DMS153 treated with DMSO at 0.1 percent for 48 hours (cell line): ENCODE measurements around the gene LZTS2.

Experiments
- DNase-seq: peaks from one replicate; lab custom pipeline; 2025; ENCODE audit not compliant: unreplicated experiment; lab: John Stamatoyannopoulos, UW

Gene LZTS2

DNA sequence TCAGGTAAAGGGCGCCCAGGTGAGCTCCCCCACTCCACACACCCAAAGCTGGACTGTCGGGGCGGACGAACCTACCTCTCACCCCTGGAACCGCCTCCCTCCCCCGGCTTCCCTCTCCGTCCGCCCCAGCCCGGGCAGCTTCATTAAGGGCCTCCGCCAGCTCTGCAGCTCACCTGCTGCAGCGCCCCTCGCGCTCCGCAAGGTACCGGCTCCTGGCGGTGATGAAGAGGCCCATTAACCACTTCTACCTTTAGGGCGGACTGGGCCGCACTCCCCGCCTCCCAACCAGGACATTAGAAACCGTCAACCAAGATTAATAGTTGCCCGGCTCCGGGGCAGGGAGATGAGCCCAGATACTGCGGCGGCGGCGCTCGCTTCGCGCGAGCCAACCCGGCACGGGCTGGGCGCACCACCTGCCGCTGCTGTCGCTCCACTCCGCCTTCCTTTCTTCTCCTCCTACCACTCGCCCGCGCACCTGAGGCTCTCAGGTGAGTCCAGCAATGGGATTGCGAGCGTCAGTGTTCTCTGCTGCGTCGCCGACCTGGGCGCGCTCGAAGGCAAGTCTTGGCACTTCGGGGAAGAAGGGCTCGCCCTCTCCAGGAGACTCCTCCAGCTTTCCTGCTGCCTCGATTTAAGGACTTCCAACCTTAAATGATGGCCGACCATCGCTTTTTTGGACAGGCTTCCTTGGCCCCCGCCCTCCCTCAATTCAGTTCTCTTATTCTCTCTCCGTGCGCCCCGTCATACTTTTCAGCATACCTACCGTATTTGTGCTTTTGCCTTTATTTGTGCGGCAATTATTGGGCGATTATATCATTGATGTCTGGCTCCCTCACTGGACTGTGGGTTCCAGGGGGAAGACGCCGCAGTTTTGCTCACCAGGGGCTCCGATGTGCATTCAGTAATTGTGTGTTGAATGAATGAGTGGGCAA, 48.6 kb downstream of the LZTS2 start:
- DNase-seq, result peak; percentile 74

DNA sequence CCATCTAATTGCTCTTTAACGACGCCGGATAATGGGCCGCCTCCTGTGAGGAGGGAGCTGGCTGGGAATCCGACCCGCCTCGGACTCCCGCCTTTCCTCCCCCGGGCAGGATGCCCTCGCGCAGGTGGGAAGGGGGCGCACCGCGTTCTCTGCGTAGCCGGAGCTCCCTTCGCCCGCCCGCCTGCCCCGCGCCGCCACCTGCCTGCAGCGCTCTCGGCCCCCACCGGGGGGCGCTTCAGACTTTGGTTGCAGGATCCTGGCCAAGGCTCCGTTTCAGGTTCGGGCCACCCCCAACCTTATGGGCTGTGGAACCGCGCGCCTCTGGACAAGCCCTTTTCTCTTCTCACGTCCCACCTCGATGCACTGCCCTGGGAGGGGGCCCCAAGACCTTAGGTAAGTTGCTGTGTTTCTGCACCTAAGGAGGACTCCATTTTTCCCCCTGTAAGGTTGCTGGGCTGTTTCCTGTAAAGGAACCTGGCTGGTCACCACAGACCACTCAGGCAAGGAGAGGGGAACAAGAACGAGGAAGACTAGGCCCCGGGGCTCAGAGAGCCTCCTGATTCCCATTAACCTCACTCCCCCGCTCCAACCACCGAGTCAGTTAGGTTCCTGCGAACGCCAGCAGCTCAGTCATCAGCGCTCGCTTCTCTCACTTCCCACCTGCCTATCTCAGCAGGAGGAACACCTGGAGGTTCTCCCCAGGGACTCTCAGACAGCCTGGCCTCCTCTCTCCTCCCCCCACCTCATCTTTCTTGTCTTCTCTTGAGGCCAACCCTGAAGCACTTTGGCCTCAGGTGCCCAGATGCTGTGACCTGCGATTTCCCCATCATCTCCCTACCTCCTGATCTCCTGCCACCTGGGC, 50.8 kb downstream of the LZTS2 start:
- peak; percentile 74 for DNase-seq

DNA sequence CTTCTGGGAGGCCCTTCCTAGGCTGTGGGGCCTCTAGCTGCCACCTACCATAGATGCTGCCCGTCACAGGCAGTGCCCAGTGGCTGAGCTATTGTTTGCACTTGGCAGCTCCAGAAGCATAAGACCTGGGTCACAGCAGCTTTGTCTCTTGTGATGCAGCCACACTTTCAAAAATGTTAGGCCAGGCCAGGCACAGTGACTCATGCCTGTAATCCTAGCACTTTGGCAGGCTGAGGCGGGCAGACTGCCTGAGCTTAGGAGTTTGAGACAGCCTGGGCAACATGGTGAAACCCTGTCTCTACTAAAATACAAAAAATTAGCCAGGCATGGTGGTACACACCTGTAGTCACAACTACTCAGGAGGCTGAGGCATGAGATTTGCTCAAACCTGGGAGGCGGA, 52.7 kb downstream of the LZTS2 start:
- no peak for DNase-seq

DNA sequence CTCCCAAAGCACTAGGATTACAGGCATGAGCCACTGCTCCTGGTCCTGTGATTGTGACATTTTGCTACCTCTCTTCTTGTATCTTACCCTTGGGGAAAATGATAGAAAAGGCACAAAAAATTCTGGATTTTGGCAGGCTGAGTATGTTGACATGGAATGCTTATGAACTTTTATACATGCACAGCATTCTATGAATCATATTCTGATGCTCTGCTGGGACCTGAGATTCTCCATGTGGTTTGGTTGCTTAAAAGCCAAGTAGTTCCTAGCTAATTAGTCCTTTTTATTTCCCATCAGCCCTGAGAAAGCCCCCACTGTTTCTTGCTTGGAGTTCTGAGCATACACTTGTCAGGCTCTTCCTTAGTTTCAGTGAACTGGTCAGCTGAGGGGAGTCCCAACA, 53.9 kb downstream of the LZTS2 start:
- no peak for DNase-seq

DNA sequence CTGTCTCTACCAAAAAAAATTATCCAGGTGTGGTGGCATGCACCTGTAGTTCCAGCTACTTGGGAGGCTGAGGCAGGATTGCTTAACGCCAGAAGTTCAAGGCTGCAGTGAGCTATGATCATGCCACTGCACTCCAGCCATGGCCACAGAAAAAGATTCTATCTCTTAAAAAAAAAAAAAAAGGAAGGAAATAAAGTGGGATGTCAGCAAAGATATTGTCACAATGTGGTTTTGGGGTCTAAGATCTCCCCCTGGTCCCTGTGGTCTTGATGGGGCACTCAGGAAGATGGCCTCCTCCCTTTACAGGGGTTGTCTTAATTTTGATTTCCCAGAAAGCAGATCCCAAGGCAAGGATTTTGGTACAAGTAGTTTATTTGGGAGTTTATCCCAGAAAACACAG, 54.7 kb downstream of the LZTS2 start:
- DNase-seq, result no peak

DNA sequence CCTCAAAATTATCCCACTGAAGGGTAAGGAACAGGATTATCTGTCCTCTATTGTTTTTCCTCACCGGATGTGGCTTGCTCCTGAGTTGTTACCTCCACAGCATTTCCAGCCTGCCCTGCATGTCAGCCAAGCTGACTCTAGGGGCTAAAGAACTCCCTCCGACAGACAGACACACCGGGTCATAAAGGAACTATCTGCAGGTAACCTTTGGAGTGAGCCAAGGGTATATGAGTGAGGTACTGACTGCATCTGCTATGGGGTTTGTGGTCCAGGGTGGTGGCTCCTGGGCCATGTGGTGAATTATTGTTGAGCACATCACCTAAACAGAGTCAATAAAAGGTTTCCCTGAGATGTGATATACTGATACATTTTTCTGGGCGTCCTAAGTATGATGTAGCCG, 55.3 kb downstream of the LZTS2 start:
- no peak for DNase-seq

DNA sequence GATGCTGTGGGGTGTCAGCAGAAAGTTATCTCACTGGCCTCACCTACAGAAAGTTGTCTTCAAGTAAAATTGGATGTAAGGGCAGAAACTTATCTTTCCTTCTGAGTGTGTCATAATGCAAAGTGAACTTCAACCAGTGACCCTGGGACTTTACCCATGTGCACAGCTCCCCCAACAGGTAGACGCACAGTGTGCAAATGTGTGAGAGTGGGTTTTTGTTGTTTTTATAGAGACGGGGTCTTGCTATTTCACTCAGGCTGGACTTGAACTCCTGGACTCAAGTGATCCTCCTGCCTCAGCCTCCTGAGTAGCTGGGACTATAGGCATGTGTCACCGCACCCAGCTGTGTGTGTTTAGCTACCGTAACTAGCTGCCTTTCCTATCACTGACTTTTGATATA, 55.8 kb downstream of the LZTS2 start:
- DNase-seq, result no peak

DNA sequence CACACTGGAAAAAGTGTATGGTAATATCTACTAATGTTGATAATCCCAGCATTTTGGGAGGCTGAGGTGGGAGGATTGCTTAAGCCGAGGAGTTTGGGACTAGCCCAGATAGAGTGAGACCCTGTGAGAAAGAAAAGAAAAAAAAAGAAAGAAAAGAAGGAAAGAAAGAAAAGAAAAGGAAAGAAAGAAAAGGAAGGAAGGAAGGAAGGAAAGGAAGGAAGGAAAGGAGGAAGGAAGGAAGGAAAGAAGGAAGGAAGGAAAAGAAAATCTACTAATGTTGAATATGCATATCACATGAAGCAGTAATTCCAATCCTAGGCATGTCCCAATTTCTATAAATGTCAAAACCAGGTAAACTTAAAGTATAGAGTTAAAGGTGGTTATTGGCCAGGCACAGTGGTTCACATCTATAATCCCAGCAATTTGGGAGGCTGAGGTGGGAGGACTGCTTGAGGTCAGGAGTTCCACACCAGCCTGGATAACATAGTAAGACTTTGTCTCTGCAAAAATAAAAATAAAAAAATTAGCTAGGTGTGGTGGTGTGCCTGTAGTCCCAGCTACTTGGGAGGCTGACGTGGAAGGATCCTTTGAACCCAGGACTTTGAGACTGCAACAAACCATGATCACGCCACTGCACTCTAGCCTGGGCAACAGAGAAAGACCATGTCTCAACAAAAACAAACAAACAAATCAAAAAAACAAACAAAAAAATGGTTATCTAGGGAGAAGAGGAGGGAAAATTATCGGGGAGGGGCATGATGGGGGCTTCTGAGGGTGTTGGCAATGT, 57.0 kb downstream of the LZTS2 start:
- DNase-seq, result no peak
